Activated CD8-positive, alpha-beta T cell treated with anti-CD3 and anti-CD28 coated beads for 36 hours (primary cell): ENCODE data around the gene PMM1. TPM values are rescaled to one million over a fixed set of nuclear protein-coding genes. Genes with fewer than 3 reads are reported as not detected.

Experiments used
- ATAC-seq: fragments of 200-7000 bp; cut with Tn5 transposase; one replicate; pipeline ENCODE4 v1.10.0; 2021; ENCODE audit warnings: mild to moderate bottlenecking, moderate library complexity
- CTCF ChIA-PET: fragments of 350-600 bp; sonication (Branson Sonifier 250); formaldehyde crosslinking; loops from one replicate; lab custom pipeline; 2021; ENCODE audit warnings: antibody characterized with exemption; lab: Charles Lee
- POLR2A ChIA-PET: fragments of 350-600 bp; sonication (Branson Sonifier 250); formaldehyde crosslinking; loops from one replicate; lab custom pipeline; 2021; ENCODE audit warnings: antibody characterized with exemption; lab: Charles Lee
- DNase-seq: peaks from one replicate; pipeline ENCODE4 v3.0.0-alpha.2; 2020
- H3K27ac Mint-ChIP-seq: one replicate; pipeline ENCODE4 v1.8.0; 2021; ENCODE audit warnings: mild to moderate bottlenecking, mixed read lengths
- H3K27me3 Mint-ChIP-seq: one replicate; pipeline ENCODE4 v1.8.0; 2021; ENCODE audit warnings: mixed read lengths
- H3K36me3 Mint-ChIP-seq: one replicate; pipeline ENCODE4 v1.8.0; 2021; ENCODE audit warnings: low read depth, mixed read lengths
- H3K4me1 Mint-ChIP-seq: one replicate; pipeline ENCODE4 v1.8.0; 2021; ENCODE audit warnings: low read depth, mixed read lengths
- H3K4me3 Mint-ChIP-seq: one replicate; pipeline ENCODE4 v1.8.0; 2021; ENCODE audit warnings: mild to moderate bottlenecking, moderate library complexity, mixed read lengths
- H3K9me3 Mint-ChIP-seq: one replicate; pipeline ENCODE4 v1.8.0; 2021; ENCODE audit warnings: mixed read lengths
- intact Hi-C: fragments of 100-400 bp; cut with micrococcal nuclease; formaldehyde crosslinking; loops from one replicate; pipeline ENCODE4 v1.10.0; 2022
- total RNA-seq, 2 experiments: library from RNA; stranded (reverse); gene quantifications; one replicate each; pipeline ENCODE4 v1.2.3, GENCODE V29; 2021
- TF ChIP-seq, protein P1 (sequence below): fragments of 200-600 bp; IDR thresholded peaks from one replicate; pipeline ENCODE4 v1.8.0; 2022; ENCODE audit warnings: antibody characterized with exemption, mild to moderate bottlenecking

Gene PMM1
- total RNA-seq, 2 experiments from 2014 or later = 29.8 to 29.9 TPM

DNA sequence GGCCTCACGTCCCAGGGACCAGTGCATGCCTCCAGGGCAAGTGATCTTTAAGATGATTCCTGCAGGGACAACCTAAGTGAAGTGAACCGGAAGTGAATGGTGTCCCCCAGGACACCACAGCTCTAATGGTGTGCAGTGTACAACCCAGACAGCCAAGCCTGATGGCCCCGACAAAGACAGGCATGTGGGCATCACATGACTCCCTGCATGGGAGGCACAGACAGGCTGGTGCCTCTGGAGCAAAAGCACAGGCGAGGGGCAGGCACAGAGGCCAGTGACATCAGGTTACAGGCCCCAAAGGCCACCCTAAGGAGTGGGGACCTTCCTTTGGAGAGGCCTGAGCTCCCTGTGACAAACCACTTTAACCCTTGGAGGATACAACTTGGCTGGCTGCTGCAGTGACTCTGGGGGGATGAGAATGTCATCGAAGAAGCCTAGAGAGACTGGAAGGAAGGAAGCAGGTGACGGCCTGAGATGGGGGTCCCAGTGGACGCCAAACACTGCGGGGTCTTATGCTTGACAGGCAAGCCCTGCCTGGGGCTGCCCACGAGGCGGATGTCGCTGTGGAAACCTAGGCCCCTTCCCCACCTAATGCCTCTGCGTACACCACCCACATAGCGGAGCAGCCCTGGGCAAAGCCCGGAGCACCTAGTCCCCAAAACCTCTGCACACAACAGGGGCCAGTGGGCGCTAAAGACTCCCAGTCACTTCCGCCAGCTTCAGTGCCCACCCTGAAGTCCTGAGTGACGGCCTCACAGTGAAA, 57.7 kb downstream of the PMM1 start:
- Mint-ChIP-seq H3K4me3 (no peak overlapping the region), H3K27me3 (no peaks in the 10 kb centered on the region), H3K27ac (no peak overlapping the region), H3K36me3 (peaks cover 25% of the 10 kb centered on the region), H3K9me3 (no peaks in the 10 kb centered on the region), H3K4me1 (peaks cover 3% of the 10 kb centered on the region)
- ATAC-seq (no peak), DNase-seq (no peak)
- ChIA-PET CTCF (interaction anchor here (1.0 to 2.2 kb wide), 5 partner anchors 43 to 166 kb away, joined by 3 to 14 read pairs (median 3); partner anchors contain the start of gene PMM1), POLR2A (interaction anchor here (1.1 to 1.4 kb wide), 2 partner anchors 10 to 12 kb away, joined by 3 read pairs; partner anchors contain the start of gene POLR3H)
- intact Hi-C loops = no loop called here
- TF ChIP-seq, protein P1, sequence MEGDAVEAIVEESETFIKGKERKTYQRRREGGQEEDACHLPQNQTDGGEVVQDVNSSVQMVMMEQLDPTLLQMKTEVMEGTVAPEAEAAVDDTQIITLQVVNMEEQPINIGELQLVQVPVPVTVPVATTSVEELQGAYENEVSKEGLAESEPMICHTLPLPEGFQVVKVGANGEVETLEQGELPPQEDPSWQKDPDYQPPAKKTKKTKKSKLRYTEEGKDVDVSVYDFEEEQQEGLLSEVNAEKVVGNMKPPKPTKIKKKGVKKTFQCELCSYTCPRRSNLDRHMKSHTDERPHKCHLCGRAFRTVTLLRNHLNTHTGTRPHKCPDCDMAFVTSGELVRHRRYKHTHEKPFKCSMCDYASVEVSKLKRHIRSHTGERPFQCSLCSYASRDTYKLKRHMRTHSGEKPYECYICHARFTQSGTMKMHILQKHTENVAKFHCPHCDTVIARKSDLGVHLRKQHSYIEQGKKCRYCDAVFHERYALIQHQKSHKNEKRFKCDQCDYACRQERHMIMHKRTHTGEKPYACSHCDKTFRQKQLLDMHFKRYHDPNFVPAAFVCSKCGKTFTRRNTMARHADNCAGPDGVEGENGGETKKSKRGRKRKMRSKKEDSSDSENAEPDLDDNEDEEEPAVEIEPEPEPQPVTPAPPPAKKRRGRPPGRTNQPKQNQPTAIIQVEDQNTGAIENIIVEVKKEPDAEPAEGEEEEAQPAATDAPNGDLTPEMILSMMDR = no peak

GRCh38 chr22:41530890-41531714, 58.5 kb downstream of the PMM1 start:
- Mint-ChIP-seq H3K27ac (no peak overlapping the region), H3K9me3 (no peaks in the 10 kb centered on the region), H3K4me3 (no peak overlapping the region), H3K27me3 (no peaks in the 10 kb centered on the region), H3K36me3 (peaks cover 25% of the 10 kb centered on the region), H3K4me1 (peaks cover 3% of the 10 kb centered on the region)
- TF ChIP-seq, protein P1 = no peak
- ATAC-seq (no peak), DNase-seq (no peak)
- intact Hi-C loops = no loop called here
- CTCF ChIA-PET = interaction anchor here (0.9 to 2.2 kb wide), 5 partner anchors 13 to 129 kb away, joined by 3 to 14 read pairs (median 3); no protein-coding TSS in a partner anchor
- POLR2A ChIA-PET = interaction anchor here (0.6 kb wide), 1 partner anchor 82 kb away, joined by 3 read pairs; no protein-coding TSS in a partner anchor

- no peak overlapping the region for H3K4me3 Mint-ChIP-seq
- ChIA-PET POLR2A (interaction anchor here (1.0 to 2.2 kb wide), 2 partner anchors 14 to 82 kb away, joined by 4 to 7 read pairs; partner anchors contain the start of gene TOB2), CTCF (interaction anchor here (8.4 kb wide), 1 partner anchor 128 kb away, joined by 106 read pairs; no protein-coding TSS in a partner anchor)
- H3K36me3 Mint-ChIP-seq = peaks cover 25% of the 10 kb centered on the region
- no peak overlapping the region for H3K27ac Mint-ChIP-seq
- no peaks in the 10 kb centered on the region for H3K27me3 Mint-ChIP-seq
- TF ChIP-seq, protein P1 = no peak
- H3K4me1 Mint-ChIP-seq = peaks cover 15% of the 10 kb centered on the region
- intact Hi-C loops = loop anchor here (5.0 kb wide), 1 partner anchor 127 kb away; no protein-coding TSS in a partner anchor
- no peaks in the 10 kb centered on the region for H3K9me3 Mint-ChIP-seq
- no peak for ATAC-seq
- DNase-seq = no peak
Measured at GRCh38 chr22:41528938-41529561, 60.6 kb downstream of the PMM1 start.

- peaks cover 25% of the 10 kb centered on the region for H3K36me3 Mint-ChIP-seq
- no peak overlapping the region for H3K27ac Mint-ChIP-seq
- intact Hi-C loops = loop anchor here (5.0 kb wide), 1 partner anchor 126 kb away; no protein-coding TSS in a partner anchor
Measured at GRCh38 chr22:41528132-41528766, 61.4 kb downstream of the PMM1 start.

More at GRCh38 chr22:41528132-41528766, 61.4 kb downstream of the PMM1 start:
- no peak overlapping the region for H3K4me3 Mint-ChIP-seq
- ATAC-seq (no peak), DNase-seq (no peak)
- no peaks in the 10 kb centered on the region for H3K27me3 Mint-ChIP-seq
- no peaks in the 10 kb centered on the region for H3K9me3 Mint-ChIP-seq
- ChIA-PET POLR2A (interaction anchor here (1.0 to 2.2 kb wide), 4 partner anchors 14 to 116 kb away, joined by 3 to 7 read pairs (median 4); partner anchors contain the start of gene TOB2), CTCF (interaction anchor here (1.6 to 8.4 kb wide), 3 partner anchors 14 to 127 kb away, joined by 5 to 106 read pairs (median 14); no protein-coding TSS in a partner anchor)
- TF ChIP-seq, protein P1 = no peak
- H3K4me1 Mint-ChIP-seq = peaks cover 16% of the 10 kb centered on the region

Other genes with a start within 250 kb of the PMM1 start
- 1 to 10 TPM; 1.4 to 2.0 TPM for gene TEF, start 207.9 kb downstream of the PMM1 start, total RNA-seq
- gene TOB2, start 143.0 kb downstream of the PMM1 start, total RNA-seq = 10 to 100 TPM; 27.0 to 28.5 TPM
- gene PHF5A, start 121.1 kb downstream of the PMM1 start, total RNA-seq = 10 to 100 TPM; 65.2 to 70.4 TPM
- gene ACO2, start 120.7 kb downstream of the PMM1 start, total RNA-seq = 10 to 100 TPM; 96.5 to 97.7 TPM
- 10 to 100 TPM; 26.8 to 29.0 TPM for gene POLR3H, start 45.4 kb downstream of the PMM1 start, total RNA-seq
- not detected for gene CSDC2, start 28.8 kb downstream of the PMM1 start, total RNA-seq
- gene DESI1, start 31.2 kb upstream of the PMM1 start, total RNA-seq = 10 to 100 TPM; 48.0 to 55.1 TPM
- 100 to 1,000 TPM; 424 to 425 TPM for gene XRCC6, start 31.5 kb upstream of the PMM1 start, total RNA-seq
- 100 to 1,000 TPM; 275 to 299 TPM for gene SNU13, start 99.0 kb upstream of the PMM1 start, total RNA-seq
- 10 to 100 TPM; 27.7 to 28.4 TPM for gene MEI1, start 109.7 kb upstream of the PMM1 start, total RNA-seq
- gene CCDC134, start 210.8 kb upstream of the PMM1 start, total RNA-seq = 10 to 100 TPM; 15.2 to 15.9 TPM
- 10 to 100 TPM; 87.1 to 92.9 TPM for gene SREBF2, start 243.3 kb upstream of the PMM1 start, total RNA-seq